A549 (cell line): ENCODE measurements around the gene ZNF296.

ENCODE experiments used
- HDAC2 ChIP-seq: fragments of 200-600 bp; sonication (generic); IDR thresholded peaks from 2 replicates; pipeline ENCODE4 v1.6.1; 2016
- RAD21 ChIP-seq, 2 experiments: fragments of >200 bp in 1 of 2; sonication (Bioruptor Twin) in 1 of 2; formaldehyde crosslinking in 1 of 2; IDR thresholded peaks in 1 of 2; conservative IDR thresholded peaks in 1 of 2; 2 replicates in 1 of 2; 3 replicates in 1 of 2; pipeline ENCODE4 v1.6.1; 2012 to 2018; ENCODE audit warnings: inconsistent platforms in 1 of 2
- SMC3 ChIP-seq: fragments of >200 bp; sonication (Bioruptor Twin); formaldehyde crosslinking; IDR thresholded peaks from 3 replicates; pipeline ENCODE4 v1.6.1; 2018; ENCODE audit warnings: inconsistent platforms
- USF2 ChIP-seq: fragments of 450-650 bp; IDR thresholded peaks from 2 replicates; pipeline ENCODE4 v1.6.1; 2014; ENCODE audit warnings: antibody characterized with exemption
- TF ChIP-seq, protein P1 (sequence below): fragments of >200 bp; sonication (Bioruptor Twin); formaldehyde crosslinking; IDR thresholded peaks from 3 replicates; pipeline ENCODE4 v1.5.1; 2016

DNA sequence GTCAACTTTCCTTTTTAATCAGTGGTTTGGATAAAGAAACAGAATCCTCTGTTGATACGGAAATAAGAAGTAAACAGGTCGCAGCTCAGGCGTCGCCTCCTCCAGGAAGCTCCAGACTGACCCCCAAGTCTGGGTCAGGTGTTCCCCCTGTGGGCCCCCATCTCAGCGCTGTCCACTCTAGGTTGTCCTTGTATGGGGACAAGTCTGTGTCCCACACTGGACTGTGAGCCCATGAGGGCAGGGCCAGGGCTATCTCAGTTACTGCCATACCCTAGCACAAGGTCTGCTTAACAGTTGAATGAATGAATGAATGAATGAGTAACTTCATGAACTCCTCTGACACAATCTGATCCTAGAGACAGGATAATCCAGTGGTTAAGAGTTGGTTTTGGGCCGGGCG, 29.9 kb downstream of the ZNF296 start:
- TF ChIP-seq USF2, result no peak
- TF ChIP-seq, protein P1, sequence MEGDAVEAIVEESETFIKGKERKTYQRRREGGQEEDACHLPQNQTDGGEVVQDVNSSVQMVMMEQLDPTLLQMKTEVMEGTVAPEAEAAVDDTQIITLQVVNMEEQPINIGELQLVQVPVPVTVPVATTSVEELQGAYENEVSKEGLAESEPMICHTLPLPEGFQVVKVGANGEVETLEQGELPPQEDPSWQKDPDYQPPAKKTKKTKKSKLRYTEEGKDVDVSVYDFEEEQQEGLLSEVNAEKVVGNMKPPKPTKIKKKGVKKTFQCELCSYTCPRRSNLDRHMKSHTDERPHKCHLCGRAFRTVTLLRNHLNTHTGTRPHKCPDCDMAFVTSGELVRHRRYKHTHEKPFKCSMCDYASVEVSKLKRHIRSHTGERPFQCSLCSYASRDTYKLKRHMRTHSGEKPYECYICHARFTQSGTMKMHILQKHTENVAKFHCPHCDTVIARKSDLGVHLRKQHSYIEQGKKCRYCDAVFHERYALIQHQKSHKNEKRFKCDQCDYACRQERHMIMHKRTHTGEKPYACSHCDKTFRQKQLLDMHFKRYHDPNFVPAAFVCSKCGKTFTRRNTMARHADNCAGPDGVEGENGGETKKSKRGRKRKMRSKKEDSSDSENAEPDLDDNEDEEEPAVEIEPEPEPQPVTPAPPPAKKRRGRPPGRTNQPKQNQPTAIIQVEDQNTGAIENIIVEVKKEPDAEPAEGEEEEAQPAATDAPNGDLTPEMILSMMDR, result no peak
- TF ChIP-seq HDAC2, result no peak
- no peak for TF ChIP-seq SMC3
- no peak for TF ChIP-seq RAD21 (conservative IDR thresholded peaks at IDR 0.05 in 1 of 2, IDR thresholded peaks at IDR 0.05 in 1 of 2)
